GM18519 (cell line): ENCODE measurements around the gene DNAJC13.
"Not testable (repeated sequence)": the region's sequence is repeated elsewhere in the genome, so short reads cannot be mapped to it uniquely, and the experiment has no call there.

ENCODE experiments used
- ATAC-seq: cut with Tn5 transposase; IDR thresholded peaks from one replicate; pipeline ENCODE4 v1.9.1; 2021; ENCODE audit warnings: mild to moderate bottlenecking, moderate library complexity; ENCODE audit not compliant: unreplicated experiment, low FRiP score

The DNAJC13 gene

GRCh38 chr3:132542577-132542976 lies 125.3 kb downstream of the DNAJC13 start:
- no peak for ATAC-seq

GRCh38 chr3:132543011-132543739 lies 125.9 kb downstream of the DNAJC13 start:
- ATAC-seq: no peak

DNA sequence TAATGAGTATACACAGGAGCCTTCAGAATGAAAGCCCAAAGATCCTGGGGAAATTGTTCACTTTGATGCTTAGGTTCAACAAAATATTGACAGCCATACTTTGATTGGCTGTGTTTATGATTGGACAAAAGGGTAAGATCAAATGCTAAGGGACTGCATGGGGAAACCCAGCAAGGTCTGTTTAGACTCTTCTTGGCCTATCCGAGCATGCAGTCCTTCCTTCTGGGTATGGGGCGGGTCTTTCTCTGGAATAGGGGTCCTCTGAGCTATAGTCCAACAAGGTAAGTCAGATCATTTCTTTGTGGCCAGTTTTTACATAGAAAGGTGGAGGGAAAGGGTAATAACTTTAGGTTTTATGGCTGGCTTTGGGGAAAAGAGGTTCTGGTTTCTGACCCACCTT lies 126.8 kb downstream of the DNAJC13 start:
- no peak for ATAC-seq

GRCh38 chr3:132545471-132545870 lies 128.2 kb downstream of the DNAJC13 start:
- ATAC-seq: no peak

GRCh38 chr3:132549169-132549568 lies 131.9 kb downstream of the DNAJC13 start:
- no peak for ATAC-seq

GRCh38 chr3:132549890-132550578 lies 132.7 kb downstream of the DNAJC13 start:
- peak; percentile 64 for ATAC-seq

GRCh38 chr3:132550579-132551305 lies 133.4 kb downstream of the DNAJC13 start:
- no peak for ATAC-seq

DNA sequence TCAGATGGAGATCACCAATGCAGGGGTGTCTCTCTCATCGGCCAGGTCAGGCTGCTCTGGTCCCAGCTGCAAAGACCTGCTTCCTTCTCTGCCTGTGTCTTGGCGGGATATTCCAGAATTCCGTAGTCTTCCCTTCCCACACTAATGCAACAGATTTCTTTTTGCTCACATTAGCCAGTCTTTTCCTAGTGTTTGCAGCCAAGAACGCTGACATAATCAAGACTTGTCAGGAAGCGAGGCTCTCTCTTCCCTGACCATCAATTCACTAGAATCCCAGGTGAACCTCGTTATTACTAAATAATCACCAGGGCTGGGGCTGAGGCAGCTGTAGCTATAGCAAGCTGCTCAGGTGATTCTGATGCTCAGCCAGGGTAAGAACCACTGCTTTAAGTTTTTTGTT lies 136.5 kb downstream of the DNAJC13 start:
- no peak for ATAC-seq

GRCh38 chr3:132554437-132554836 lies 137.1 kb downstream of the DNAJC13 start:
- ATAC-seq: no peak

DNA sequence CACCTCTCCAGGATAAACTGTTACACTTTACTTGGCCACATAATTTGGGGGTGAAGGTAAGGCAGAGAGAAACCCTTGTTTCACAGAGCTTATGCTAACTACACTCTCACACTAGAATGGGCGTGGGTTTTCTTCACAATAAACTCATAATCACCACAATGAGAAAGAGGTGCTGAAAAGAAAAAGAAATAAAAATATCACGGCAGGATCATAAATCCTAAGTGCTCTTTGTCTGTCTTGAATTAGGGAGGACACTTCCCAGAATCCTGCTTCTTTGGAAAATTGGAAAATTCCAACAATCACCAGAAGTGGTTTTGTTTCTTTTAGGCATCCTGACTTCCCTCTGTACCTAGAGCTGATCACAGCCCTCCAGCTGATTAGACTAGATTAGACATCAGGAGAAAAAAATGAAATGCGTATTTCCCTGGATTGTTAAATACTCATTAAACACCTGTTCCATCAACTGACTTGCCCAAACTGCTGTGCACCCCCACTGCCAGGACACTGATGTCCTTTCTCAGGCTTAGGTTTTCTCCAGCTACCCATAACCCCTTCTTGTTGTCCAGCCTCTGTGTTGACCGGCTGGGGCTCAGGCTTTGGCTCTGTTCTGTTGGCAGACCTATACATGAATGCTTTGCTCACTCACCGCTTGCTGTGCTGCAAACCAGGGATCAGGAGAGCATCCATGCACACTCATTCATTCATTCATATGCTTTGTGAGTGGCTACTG lies 138.2 kb downstream of the DNAJC13 start:
- ATAC-seq: no peak

DNA sequence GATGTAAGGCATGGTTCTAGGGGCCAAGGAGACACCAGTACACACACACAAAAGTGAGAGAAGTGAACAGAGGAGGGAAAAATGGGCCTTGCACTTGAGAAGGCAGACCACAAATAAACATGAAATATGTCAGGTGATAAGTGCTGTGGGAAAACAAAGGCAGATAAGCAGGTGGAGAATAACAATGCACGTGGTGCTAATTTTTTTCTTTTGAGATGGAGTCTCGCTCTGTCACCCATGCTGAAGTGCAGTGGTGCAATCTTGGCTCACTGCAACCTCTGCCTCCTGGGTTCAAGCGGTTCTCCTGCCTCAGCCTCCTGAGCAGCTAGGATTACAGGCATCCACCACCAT lies 138.7 kb downstream of the DNAJC13 start:
- ATAC-seq: not testable (repeated sequence)

GRCh38 chr3:132556508-132557159 lies 139.3 kb downstream of the DNAJC13 start:
- ATAC-seq: no peak

DNA sequence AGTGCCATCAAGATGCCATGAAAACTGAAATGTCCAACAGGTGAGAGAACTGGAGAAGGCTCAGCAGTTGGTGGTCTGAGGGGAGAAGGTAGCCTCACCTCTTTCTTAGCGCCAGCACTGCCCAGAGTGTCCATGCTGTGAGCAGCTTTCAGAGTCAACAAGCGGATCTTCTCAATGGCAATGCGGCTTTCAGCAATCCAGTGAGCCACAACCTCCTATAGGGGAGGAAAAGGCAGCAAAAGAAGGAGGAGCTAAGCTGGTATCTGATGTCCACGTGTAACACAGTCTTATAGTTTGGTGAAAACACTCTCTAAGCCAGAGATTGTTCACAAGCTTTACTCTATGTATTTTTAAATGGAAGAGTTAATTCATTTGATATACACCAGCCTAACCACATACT lies 143.7 kb downstream of the DNAJC13 start:
- ATAC-seq: no peak

GRCh38 chr3:132563420-132564069 lies 146.2 kb downstream of the DNAJC13 start:
- ATAC-seq: no peak

DNA sequence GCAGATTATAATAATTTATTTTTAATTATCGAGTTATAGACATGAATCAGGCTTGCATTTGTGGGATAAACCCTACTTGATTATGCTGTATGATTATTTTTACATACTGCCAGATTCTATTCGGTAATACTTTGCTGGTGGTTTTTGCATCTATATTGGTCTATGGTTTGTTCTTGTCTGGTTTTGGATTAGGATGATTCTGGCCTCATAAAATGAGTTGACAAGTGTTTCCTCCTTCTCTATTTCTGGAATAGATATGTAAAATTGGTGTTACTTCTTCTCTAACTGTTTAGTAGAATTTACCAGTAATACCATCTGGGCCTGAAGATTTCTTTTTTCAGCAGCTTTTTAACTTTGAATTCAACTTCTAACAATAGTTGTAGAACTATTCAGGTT lies 146.8 kb downstream of the DNAJC13 start:
- ATAC-seq: no peak

GRCh38 chr3:132568422-132568821 lies 151.1 kb downstream of the DNAJC13 start:
- ATAC-seq: no peak

DNA sequence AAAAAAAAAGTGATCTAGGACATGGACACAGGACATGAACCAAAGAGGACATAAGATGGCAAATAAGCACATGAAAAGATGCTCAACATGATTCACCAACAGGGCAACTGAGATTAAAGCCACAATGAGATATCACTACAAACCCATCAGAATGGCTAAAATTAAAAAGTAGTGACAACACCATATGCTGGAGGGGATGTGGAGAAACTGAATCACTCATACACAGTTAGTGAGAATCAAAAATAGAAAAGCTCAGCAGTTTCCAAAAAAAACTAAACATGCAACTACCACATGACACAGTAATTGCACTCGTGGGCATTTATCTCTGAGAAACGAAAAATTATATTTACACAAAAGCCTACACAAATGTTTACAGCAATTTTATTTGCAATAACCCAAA lies 151.9 kb downstream of the DNAJC13 start:
- no peak for ATAC-seq

GRCh38 chr3:132569580-132569979 lies 152.3 kb downstream of the DNAJC13 start:
- ATAC-seq: no peak

DNA sequence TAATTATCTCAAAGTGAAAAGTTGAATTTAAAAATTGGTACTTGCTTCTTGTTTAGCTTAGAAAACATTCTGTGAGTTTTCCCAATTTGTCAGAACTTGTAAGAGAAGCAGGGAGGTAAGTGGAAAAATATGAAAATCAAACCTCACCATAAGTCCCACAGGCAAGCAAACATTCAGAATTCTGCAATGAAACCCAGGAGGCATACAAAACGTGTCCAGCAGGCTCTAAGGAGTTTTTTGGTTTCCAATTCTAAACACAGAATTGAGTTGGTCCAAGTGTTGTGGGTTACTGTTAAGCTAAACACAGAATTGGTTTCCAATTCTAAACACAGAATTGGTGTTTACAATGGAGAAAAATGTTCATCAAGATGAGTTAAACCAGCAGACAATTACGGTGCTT lies 152.7 kb downstream of the DNAJC13 start:
- ATAC-seq: no peak

DNA sequence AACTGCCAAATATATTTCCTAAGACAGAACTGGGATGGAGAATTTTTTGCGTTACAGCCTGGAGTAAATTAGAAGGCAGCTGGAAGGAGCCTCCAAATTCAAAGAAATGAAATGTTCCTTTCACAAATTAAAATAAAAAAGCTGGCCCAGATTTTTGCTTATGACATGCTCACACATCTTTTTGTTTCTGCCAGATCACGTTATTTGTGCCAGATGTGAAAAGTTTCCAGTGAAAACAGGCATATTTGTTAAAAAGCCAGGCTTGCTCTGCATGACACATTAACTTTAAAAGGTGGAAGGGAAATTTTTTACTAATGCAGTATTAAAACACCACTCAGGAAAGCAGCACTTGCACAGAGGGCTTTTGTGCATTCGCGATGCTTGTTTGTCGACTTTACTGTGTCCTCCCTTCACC lies 156.5 kb downstream of the DNAJC13 start:
- ATAC-seq: no peak
